A549 (cell line): ENCODE measurements around the gene BRCA2.

ENCODE experiments used
- CBX8 ChIP-seq: fragments of 200-600 bp; sonication (generic); IDR thresholded peaks from 2 replicates; pipeline ENCODE4 v1.6.1; 2016
- CTCF ChIP-seq: fragments of >200 bp; sonication (Bioruptor Twin); formaldehyde crosslinking; IDR thresholded peaks from 3 replicates; pipeline ENCODE4 v1.5.1; 2016
- HDAC2 ChIP-seq: fragments of 200-600 bp; sonication (generic); IDR thresholded peaks from 2 replicates; pipeline ENCODE4 v1.6.1; 2016
- MAX ChIP-seq: IDR thresholded peaks from 2 replicates; pipeline ENCODE4 v1.6.1; 2012
- POLR2A ChIP-seq: IDR thresholded peaks from 2 replicates; pipeline ENCODE4 v1.6.1; 2012; ENCODE audit warnings: mild to moderate bottlenecking, low read length
- POLR2AphosphoS2 ChIP-seq: conservative IDR thresholded peaks from 2 replicates; pipeline ENCODE4 v1.6.1; 2012; ENCODE audit warnings: low read length, improper control_type of control experiment, inconsistent platforms
- REST ChIP-seq: fragments of 200-600 bp; sonication (generic); IDR thresholded peaks from 2 replicates; pipeline ENCODE4 v1.6.1; 2016; ENCODE audit warnings: antibody characterized with exemption, mild to moderate bottlenecking, moderate library complexity

GRCh38 chr13:32370805-32371204 lies 55.5 kb downstream of the BRCA2 start:
- TF ChIP-seq CTCF: no peak
- TF ChIP-seq CBX8: no peak
- no peak for TF ChIP-seq REST
- no peak for TF ChIP-seq HDAC2
- TF ChIP-seq MAX: no peak
- TF ChIP-seq POLR2A: no peak
- no peak for TF ChIP-seq POLR2AphosphoS2
